ENCODE data around the gene LMO7.

LMO7 gene

GRCh38 chr13:75811361-75811760 is 175.2 kb downstream of the LMO7 start:
- DNase-seq: no peak

GRCh38 chr13:75811841-75812240 is 175.7 kb downstream of the LMO7 start:
- DNase-seq: no peak

GRCh38 chr13:75812751-75813181 is 176.6 kb downstream of the LMO7 start:
- DNase-seq: no peak

DNA sequence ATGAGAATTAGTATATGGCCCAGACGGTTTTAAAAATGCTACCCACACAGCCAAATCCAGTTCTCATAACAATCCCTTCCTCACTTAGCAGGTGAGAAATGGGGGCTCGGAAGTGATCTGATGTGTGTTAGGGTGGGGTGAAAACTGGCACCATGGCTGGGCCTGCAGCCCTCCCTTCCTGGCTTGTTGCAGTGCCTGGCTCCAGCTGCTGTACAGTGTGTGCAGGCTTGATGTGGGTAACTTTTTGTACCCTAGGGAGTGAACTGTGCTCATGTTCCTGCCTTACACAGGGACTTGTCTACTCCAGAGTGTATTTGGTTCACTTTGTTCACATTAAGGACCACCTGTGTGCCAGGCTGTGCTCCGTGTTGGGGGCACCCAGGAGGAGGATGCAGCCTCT is 177.2 kb downstream of the LMO7 start:
- no peak for DNase-seq

- no peak for DNase-seq
Measured at GRCh38 chr13:75818179-75818967, 182.2 kb downstream of the LMO7 start.

DNA sequence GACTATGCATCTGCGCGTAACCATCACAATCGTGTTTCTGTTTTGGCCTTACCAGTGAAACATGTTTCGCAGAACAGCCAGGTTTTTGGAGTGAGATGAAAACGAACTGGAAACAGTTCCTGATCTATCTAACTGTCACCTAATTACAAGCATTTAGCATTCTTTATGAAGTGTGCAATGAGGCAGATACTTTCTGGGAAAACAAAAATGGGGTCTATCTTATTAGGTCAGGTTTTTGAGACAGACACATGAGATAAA is 182.8 kb downstream of the LMO7 start:
- no peak for DNase-seq

DNA sequence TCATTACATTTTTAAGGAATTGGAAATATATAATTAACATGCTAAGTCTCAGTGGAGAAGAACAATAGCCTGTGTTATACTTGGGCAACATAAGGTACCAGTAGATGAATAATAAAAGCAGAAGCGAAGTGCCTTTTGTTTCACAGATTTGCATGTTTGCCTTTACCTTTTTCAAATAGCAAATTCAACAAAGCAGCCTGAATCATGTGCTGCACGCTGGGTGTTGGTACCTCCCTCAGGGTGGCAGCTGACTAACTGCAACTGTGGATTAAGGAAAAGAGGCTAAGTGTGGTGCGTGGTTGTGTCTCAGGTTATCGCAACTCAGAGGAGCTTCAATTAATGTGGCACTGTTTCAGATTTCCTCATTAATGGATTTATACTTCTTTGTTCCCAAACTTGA is 189.0 kb downstream of the LMO7 start:
- DNase-seq: no peak

DNA sequence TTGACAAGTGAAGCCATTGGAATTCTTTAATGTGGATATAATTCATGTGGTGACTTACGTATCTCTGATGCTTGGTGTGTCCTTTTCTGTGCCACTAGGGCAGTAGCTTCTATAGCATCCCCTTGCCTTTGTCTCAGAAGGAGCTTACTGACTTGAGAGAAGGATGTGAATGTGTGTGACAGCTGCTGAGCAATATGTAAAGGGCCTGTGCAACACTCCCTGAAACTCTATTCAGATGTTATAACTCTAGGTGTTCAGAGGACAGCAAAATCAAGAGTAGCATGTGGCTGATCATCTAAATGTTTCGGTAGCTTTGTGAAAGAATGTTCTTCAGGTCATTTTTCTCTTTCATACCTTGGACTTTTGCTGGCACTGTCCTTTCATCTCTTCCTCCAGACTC is 189.5 kb downstream of the LMO7 start:
- no peak for DNase-seq

GRCh38 chr13:75826391-75826790 is 190.3 kb downstream of the LMO7 start:
- no peak for DNase-seq

DNA sequence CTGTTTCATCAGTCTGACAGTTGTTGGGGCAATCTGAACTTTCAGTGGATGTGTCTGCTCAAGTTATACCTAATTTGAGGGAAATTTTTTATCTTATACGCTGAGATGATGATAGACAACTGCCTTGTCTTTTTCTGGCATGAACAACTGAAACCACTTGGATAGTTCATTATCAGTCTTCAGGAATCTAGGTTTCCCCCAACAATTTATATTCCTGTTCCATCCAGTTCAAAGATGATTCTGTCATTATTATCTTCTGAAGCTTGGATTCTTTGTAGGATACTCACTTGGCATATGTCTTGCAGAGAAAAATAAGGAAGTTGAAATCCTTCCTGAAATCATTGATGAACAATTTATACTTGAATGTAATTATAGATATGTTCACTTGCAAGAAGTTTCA is 193.7 kb downstream of the LMO7 start:
- DNase-seq: no peak

- DNase-seq: no peak
Measured at GRCh38 chr13:75830842-75831241, 194.7 kb downstream of the LMO7 start.

- no peak for DNase-seq
Measured at GRCh38 chr13:75831389-75831788, 195.3 kb downstream of the LMO7 start.

DNA sequence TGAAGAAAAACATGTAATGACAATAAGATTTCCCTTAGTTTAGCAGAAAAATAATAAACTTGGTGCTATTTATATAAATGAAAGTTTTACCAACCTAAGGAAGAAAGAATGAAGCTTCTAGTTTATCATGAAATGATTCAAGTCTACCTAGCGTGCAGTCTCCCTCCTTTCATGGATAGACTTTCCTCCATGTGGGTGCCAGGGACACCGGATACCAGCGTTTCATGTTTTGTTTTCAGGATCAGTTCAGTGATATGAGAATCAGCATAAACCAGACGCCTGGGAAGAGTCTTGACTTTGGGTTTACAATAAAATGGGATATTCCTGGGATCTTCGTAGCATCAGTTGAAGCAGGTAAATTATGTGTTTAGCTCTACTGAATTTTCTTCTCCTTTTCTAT is 196.7 kb downstream of the LMO7 start:
- DNase-seq: no peak

GRCh38 chr13:75836441-75836840 is 200.3 kb downstream of the LMO7 start:
- no peak for DNase-seq

- DNase-seq: no peak
Measured at GRCh38 chr13:75838366-75839005, 202.4 kb downstream of the LMO7 start.

GRCh38 chr13:75839406-75839805 is 203.3 kb downstream of the LMO7 start:
- DNase-seq: no peak

GRCh38 chr13:75841905-75842304 is 205.8 kb downstream of the LMO7 start:
- no peak for DNase-seq

- no peak for DNase-seq
Measured at GRCh38 chr13:75843074-75843473, 206.9 kb downstream of the LMO7 start.

- DNase-seq: no peak
Measured at GRCh38 chr13:75843991-75844390, 207.9 kb downstream of the LMO7 start.

GRCh38 chr13:75847588-75847987 is 211.5 kb downstream of the LMO7 start:
- no peak for DNase-seq

DNA sequence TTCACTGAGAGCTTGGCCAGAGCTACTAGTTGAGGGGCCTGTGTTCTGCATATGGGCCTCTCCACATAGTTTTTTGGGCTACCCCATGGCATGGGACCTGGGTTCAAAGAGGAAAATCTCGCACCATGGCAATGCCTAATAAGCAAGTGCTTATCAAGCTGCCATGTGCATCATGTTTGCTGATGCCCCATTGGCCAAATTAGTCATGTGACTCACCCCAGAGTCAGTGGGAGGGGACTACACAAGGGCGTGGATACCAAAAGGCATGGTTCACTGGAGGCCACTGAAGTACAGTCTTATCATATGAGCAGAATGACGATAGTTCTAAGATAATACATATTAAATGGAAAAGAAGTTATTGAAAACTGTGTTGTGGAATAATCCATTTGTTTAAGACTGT is 214.8 kb downstream of the LMO7 start:
- DNase-seq: no peak

- DNase-seq: no peak
Measured at GRCh38 chr13:75855216-75855615, 219.1 kb downstream of the LMO7 start.

DNA sequence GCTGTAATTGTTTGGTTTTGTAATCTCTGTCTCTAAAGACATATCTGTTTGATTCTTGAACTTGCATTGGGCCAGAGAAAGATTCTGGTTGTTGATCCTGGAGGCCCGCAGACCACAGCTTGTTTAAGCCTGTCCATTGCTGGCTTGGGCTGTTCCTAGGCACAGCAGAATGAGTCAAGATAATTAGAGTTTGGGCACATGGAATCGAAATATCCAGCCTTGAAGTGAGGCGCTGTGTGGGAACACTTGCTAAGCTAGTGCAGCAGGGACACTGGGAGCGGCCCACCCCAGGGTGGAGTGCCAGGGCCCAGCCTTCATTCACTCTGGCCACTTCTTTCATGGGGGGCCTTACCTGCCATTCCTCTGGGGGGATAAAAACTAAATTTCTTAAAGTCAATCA is 219.7 kb downstream of the LMO7 start:
- no peak for DNase-seq

- DNase-seq: no peak
Measured at GRCh38 chr13:75857291-75857690, 221.2 kb downstream of the LMO7 start.

DNA sequence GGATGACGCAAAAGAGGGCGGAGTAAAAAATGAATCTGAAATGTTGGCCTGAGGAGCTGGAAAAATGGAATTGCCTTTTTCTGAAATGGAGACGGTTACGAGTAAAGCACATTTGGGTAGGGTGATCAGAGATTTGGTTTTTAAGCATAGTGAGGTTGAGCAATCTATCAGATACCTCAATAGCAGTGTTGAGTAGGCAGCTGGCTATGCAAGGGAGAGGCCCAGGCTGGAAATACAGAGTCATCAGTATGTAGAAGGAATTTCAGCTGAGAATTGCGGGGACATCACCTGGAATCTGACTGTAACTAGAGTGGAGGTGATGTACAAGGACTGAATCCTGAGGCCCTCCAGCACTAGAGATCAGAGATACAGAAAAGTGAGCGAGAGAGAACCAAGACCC is 224.8 kb downstream of the LMO7 start:
- DNase-seq: no peak

Measured in activated T-cell treated with anti-CD3 and anti-CD28 coated beads, Interleukin-2, amount 50 U/mL, for 1 hour (primary cell).